Activated naive CD8-positive, alpha-beta T cell (primary cell): Measurements from ENCODE around the gene C6orf15.
"Not testable (repeated sequence)": the region's sequence is repeated elsewhere in the genome, so short reads cannot be mapped to it uniquely, and the experiment has no call there.

ENCODE experiments used
- H3K27ac Mint-ChIP-seq: one replicate; pipeline ENCODE4 v1.8.0; 2021; ENCODE audit warnings: mixed read lengths
- H3K27me3 Mint-ChIP-seq: one replicate; pipeline ENCODE4 v1.8.0; 2021; ENCODE audit warnings: mixed read lengths
- H3K36me3 Mint-ChIP-seq: one replicate; pipeline ENCODE4 v1.8.0; 2021; ENCODE audit warnings: mixed read lengths
- H3K4me1 Mint-ChIP-seq: one replicate; pipeline ENCODE4 v1.8.0; 2021; ENCODE audit warnings: low read depth, mixed read lengths
- H3K4me3 Mint-ChIP-seq: one replicate; pipeline ENCODE4 v1.8.0; 2021; ENCODE audit warnings: mild to moderate bottlenecking, mixed read lengths
- H3K9me3 Mint-ChIP-seq: one replicate; pipeline ENCODE4 v1.8.0; 2021; ENCODE audit warnings: low read depth, mixed read lengths

Gene C6orf15

DNA sequence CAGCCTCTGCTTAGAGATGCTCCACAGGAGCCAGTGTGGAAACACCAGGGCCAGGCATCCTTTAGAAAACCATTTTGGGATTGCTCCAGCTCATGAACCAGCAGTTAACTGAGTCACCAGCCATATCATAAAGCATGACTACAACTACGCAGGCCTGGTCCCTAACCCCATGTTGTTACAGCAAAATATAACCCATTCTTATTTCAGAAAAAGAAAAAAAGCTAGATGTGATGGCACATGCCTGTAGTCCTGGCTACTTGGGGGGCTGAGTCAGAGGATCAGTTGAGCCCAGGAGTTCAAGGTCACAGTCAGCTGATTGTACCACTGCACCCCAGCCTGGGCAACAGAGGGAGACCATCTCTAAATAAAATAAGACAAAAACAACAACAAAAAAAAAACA, 36.8 kb downstream of the C6orf15 start:
- no peaks in the 10 kb centered on the region for H3K9me3 Mint-ChIP-seq
- no peaks in the 10 kb centered on the region for H3K36me3 Mint-ChIP-seq

DNA sequence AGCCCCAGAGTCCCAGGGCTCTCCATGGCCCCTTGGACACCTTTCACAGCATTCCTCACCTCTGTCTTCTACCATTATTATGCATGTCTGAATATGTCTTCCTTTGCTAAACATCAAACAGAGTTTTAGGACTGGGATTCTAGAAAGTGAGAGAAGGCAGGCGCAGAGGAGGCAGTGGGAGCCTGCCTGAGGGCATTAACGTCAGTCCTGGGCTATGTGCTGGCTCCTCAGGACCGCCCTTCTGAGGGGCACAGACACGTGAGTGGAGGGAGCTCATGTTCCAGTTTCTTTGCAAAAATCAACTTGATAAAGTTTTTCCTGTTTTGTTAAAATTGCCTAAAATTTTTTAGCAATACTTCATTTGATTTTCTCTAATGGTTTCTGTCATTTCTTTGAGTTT, 38.0 kb downstream of the C6orf15 start:
- no peaks in the 10 kb centered on the region for H3K9me3 Mint-ChIP-seq
- H3K36me3 Mint-ChIP-seq, result no peaks in the 10 kb centered on the region
- H3K27me3 Mint-ChIP-seq, result no peaks in the 10 kb centered on the region
- H3K4me1 Mint-ChIP-seq, result peaks cover 2% of the 10 kb centered on the region
- H3K27ac Mint-ChIP-seq, result no peak overlapping the region
- H3K4me3 Mint-ChIP-seq, result no peak overlapping the region

More for the DNA sequence above, 36.8 kb downstream of the C6orf15 start:
- peaks cover 9% of the 10 kb centered on the region for H3K4me1 Mint-ChIP-seq
- H3K27me3 Mint-ChIP-seq, result no peaks in the 10 kb centered on the region
- H3K4me3 Mint-ChIP-seq, result no peak overlapping the region
- no peak overlapping the region for H3K27ac Mint-ChIP-seq

DNA sequence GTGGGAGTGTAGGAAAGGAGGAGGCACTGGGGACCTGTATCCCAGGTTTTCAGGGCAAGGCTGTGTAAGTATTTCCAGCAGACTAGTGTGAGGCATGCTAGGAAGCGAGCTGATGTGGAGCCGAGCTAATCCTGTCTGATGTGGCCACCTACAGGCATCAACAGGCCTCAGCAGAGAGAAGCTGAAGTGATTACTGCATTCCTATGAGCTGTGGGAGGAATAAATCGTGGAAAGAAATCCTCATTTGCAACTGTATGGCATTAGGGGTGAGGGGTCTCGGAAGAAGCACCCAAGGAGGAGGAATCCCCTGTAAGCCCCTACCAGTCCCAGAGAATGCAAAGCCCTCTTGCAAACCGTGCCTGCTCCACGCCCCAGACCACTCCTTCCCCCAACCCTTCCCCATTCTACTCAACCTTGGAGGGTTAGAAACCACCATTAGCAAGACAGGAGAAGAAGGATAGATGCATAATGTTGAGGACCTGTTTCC, 41.6 kb downstream of the C6orf15 start:
- H3K4me3 Mint-ChIP-seq, result no peak overlapping the region
- H3K27ac Mint-ChIP-seq, result no peak overlapping the region
- no peaks in the 10 kb centered on the region for H3K36me3 Mint-ChIP-seq
- no peaks in the 10 kb centered on the region for H3K27me3 Mint-ChIP-seq
- H3K9me3 Mint-ChIP-seq, result no peaks in the 10 kb centered on the region
- H3K4me1 Mint-ChIP-seq, result no peaks in the 10 kb centered on the region

DNA sequence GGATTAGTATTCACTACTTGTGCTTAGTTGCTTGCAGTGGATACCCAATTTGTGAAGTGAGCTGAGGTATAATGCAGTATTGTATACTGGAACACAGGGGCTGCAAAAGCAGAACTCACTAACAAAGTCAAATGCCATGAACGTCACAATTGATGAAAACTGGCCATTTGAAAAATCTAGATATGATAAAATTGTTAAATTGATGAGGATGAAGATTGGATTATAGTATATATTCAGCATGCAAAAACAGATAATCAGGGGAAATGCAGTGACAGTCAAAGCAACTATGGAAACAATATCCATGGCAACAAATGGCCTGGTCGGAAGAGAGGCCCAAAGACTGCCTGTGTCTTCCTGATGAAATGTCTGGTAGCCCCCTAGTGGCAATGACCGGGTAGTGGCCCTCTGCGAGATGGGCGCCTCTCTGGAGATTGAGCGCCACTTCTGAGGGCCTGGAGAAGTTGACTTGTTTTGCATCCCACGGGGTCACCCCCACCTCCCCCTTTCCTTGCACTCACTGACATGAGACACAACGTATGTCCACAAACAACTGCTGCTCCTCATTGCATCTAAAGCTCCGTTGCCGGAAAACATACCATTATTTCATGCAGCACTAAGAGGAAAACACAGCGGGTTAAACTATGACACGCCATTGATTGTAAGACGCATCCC, 43.6 kb downstream of the C6orf15 start:
- no peaks in the 10 kb centered on the region for H3K9me3 Mint-ChIP-seq
- no peaks in the 10 kb centered on the region for H3K27me3 Mint-ChIP-seq
- no peaks in the 10 kb centered on the region for H3K4me1 Mint-ChIP-seq
- H3K36me3 Mint-ChIP-seq, result no peaks in the 10 kb centered on the region
- no peak overlapping the region for H3K4me3 Mint-ChIP-seq
- H3K27ac Mint-ChIP-seq, result no peak overlapping the region

DNA sequence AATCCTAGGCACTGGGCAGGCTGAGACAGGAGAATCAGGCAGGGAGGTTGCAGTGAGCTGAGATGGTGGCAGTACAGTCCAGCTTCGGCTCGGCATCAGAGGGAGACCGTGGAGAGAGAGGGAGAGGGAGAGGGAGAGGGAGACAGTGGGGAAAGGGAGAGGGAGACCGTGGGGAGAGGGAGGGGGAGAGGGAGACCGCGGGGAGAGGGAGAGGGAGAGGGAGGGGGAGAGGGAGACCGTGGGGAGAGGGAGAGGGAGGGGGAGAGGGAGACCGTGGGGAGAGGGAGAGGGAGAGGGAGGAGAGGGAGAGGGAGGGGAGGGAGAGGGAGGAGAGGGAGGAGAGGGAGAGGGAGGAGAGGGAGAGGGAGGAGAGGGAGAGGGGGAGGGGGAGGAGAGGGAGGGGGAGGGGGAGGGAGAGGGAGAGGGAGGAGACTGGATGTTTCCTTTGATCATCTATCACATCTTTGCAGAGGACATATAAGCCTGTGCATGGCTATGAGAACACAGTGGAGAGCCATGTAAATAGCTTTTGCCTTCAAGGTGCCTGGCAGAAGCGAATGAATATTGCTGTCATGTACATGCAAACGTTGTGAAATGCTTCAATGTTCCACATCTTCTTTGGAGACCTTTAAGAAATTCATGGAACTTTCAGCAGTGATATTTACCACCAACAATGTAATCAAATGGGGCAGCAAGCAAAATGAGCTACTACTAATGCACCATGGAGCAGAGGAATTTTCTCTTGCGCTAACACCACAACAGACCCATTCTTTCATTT, 44.3 kb downstream of the C6orf15 start:
- H3K36me3 Mint-ChIP-seq, H3K27me3 Mint-ChIP-seq, H3K27ac Mint-ChIP-seq, H3K4me1 Mint-ChIP-seq, H3K4me3 Mint-ChIP-seq, H3K9me3 Mint-ChIP-seq: not testable (repeated sequence)

DNA sequence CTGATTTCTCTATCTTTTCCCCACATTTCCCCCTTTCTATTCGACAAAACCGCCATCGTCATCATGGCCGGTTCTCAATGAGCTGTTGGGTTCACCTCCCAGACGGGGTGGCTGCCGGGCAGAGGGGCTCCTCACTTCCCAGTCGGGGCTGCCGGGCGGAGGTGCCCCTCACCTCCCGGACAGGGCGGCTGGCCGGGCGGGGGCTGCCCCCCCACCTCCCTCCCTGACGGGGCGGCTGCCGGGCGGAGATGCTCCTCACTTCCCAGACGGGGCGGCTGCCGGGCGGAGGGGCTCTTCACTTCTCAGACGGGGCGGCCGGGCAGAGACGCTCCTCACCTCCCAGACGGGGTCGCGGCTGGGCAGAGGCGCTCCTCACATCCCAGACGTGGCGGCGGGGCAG, 45.3 kb downstream of the C6orf15 start:
- not testable (repeated sequence) for H3K4me1 Mint-ChIP-seq, H3K27me3 Mint-ChIP-seq, H3K4me3 Mint-ChIP-seq, H3K9me3 Mint-ChIP-seq, H3K36me3 Mint-ChIP-seq, H3K27ac Mint-ChIP-seq

DNA sequence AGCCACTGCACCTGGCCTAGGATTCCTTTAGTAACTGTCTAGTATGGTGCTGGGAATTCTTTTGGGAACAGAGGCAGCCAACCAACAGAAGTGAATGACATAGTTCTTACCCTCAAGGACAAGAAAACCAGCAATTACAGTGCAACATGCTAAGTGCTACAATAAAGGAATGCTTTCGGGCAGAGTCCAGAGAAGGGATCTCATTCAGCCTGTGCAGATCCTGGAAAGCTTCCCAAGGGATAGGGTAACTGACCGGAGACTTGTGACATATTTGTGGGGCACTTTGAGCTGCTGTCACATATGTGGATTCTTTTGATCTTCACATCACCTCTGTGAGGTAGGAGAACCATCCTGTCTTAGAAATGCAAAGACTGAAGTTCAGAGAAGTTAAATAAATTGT, 46.8 kb downstream of the C6orf15 start:
- H3K4me1 Mint-ChIP-seq, result no peaks in the 10 kb centered on the region
- no peaks in the 10 kb centered on the region for H3K9me3 Mint-ChIP-seq
- H3K36me3 Mint-ChIP-seq, result no peaks in the 10 kb centered on the region
- no peak overlapping the region for H3K4me3 Mint-ChIP-seq
- H3K27ac Mint-ChIP-seq, result no peak overlapping the region
- no peaks in the 10 kb centered on the region for H3K27me3 Mint-ChIP-seq

DNA sequence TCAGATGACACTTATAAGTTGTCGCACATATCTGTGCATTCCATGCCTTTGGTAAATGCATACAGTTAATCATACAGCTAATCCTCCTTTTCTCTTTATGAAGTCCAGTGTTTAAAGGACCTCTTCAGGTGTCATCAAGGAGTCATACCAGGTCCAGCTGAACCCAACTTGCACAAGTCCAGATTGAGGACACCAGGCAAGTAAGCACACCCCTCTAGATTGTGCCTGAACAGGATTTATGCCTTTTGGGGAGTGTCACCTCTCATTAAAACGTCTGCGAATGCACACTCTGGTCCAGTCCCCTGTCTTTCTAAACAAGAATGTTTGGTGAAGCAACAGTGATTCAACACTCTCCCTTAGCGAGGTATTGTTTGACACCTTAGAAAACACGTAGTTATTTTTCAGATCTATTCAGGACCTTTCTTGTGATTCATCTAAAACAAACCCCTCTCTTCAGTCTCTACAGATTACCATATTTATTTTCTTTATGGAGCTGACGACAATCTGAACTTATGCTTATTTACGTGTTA, 48.4 kb downstream of the C6orf15 start:
- no peaks in the 10 kb centered on the region for H3K36me3 Mint-ChIP-seq
- H3K27ac Mint-ChIP-seq, result no peak overlapping the region
- no peaks in the 10 kb centered on the region for H3K27me3 Mint-ChIP-seq
- H3K4me3 Mint-ChIP-seq, result no peak overlapping the region
- H3K4me1 Mint-ChIP-seq, result no peaks in the 10 kb centered on the region
- no peaks in the 10 kb centered on the region for H3K9me3 Mint-ChIP-seq
